Calu3 (cell line): ENCODE results near the gene LMAN2. TPM values are rescaled to one million over a fixed set of nuclear protein-coding genes. Genes with fewer than 3 reads are reported as not detected.
A peak's percentile ranks its signal among the peaks of the same experiment; 100 is the strongest.

Source experiments
- BruUV-seq: library from RNA; stranded (reverse); fragments of 400-500 nt; replicated peaks from 2 replicates; lab custom pipeline; 2021; lab: Mats Ljungman, UMichigan
- CTCF ChIA-PET: fragments of 300-600 bp; sonication (Branson Sonifier 250); formaldehyde crosslinking; loops from one replicate; lab custom pipeline; 2022; ENCODE audit warnings: antibody characterized with exemption; lab: Charles Lee
- DNase-seq: peaks from one replicate; pipeline ENCODE4 v3.0.0; 2022
- H3K27ac Mint-ChIP-seq: one replicate; pipeline ENCODE4 v1.8.0; 2022; ENCODE audit warnings: mixed read lengths; ENCODE audit not compliant: unreplicated experiment
- H3K27me3 Mint-ChIP-seq: one replicate; pipeline ENCODE4 v1.8.0; 2022; ENCODE audit warnings: mixed read lengths; ENCODE audit not compliant: unreplicated experiment
- H3K36me3 Mint-ChIP-seq: one replicate; pipeline ENCODE4 v1.8.0; 2022; ENCODE audit warnings: mild to moderate bottlenecking, moderate library complexity, mixed read lengths; ENCODE audit not compliant: insufficient read depth, unreplicated experiment
- H3K4me1 Mint-ChIP-seq: one replicate; pipeline ENCODE4 v1.8.0; 2022; ENCODE audit warnings: mild to moderate bottlenecking, low read depth, mixed read lengths; ENCODE audit not compliant: unreplicated experiment
- H3K4me3 Mint-ChIP-seq: one replicate; pipeline ENCODE4 v1.8.0; 2022; ENCODE audit warnings: mild to moderate bottlenecking, low read depth, moderate library complexity, mixed read lengths; ENCODE audit not compliant: unreplicated experiment
- H3K9me3 Mint-ChIP-seq: one replicate; pipeline ENCODE4 v1.8.0; 2022; ENCODE audit warnings: low read depth, mixed read lengths; ENCODE audit not compliant: unreplicated experiment
- CTCF ChIP-seq: fragments of 200-600 bp; IDR thresholded peaks from one replicate; pipeline ENCODE4 v1.8.0; 2022; ENCODE audit warnings: antibody characterized with exemption; ENCODE audit not compliant: unreplicated experiment
- intact Hi-C: fragments of 100-400 bp; cut with micrococcal nuclease; formaldehyde crosslinking; loops from one replicate; pipeline ENCODE4 v1.10.0; 2022; ENCODE audit not compliant: unreplicated experiment
- total RNA-seq: library from RNA; stranded (reverse); gene quantifications from 2 replicates; pipeline ENCODE4 v1.2.3, GENCODE V29; 2022

Gene LMAN2
- total RNA-seq, 1 experiment from 2014 or later = 278 TPM

DNA sequence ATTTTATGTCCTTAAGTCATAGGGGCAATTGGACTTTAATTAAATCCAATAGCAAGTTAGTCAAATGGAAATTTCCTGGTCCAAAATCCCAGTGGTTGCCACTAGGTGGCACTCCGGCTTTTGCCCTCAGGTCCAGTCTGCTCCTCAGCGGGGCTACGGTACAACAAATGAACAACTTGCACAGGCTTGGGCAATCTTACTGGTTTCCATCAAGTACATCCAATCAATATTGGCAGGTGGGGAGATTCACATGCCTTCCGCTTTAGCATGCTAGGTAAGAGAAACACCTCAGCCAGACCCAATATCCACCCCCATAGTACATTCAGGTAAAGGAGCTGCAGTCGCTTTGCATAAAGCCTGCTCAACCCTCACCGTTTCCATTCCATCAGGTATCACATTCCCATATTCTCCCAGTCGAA is 33.5 kb downstream of the LMAN2 start:
- TF ChIP-seq CTCF = peak; percentile 86
- Mint-ChIP-seq H3K9me3 (no peaks in the 10 kb centered on the region), H3K4me1 (peaks cover 39% of the 10 kb centered on the region), H3K36me3 (peaks cover 28% of the 10 kb centered on the region), H3K4me3 (no peak overlapping the region), H3K27me3 (no peaks in the 10 kb centered on the region), H3K27ac (peak overlapping the region; percentile 65)
- intact Hi-C loops = loop anchor here (1.0 to 5.0 kb wide), 3 partner anchors 34 to 73 kb away; partner anchors contain the start of gene LMAN2
- CTCF ChIA-PET = interaction anchor here (0.6 to 3.0 kb wide), 8 partner anchors 8 to 137 kb away, joined by 3 to 18 read pairs (median 4); no protein-coding TSS in a partner anchor
- BruUV-seq = no TSS peak
- DNase-seq = peak; percentile 89

DNA sequence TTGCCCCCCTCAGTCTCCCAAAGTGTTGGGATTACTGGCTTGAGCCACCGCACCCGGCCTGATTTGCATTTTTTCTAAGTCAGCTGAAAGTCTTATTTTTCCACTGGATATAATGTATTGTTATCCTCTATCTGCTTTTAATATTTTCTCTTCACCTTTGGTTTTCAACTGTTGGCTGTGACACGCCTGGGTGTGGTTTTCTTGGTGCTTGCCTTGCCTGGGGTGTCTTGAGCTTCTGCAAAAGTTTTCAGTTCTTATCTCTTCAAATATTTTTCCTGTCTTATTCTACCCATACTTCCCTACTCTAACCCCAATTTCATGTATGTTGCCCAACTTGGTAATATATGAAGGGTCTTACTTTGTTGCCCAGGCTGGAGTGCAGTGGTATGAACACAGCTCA is 35.5 kb downstream of the LMAN2 start:
- no peak for TF ChIP-seq CTCF
- H3K4me3 Mint-ChIP-seq = no peak overlapping the region
- no peak overlapping the region for H3K27ac Mint-ChIP-seq
- CTCF ChIA-PET = interaction anchor here (0.6 to 3.0 kb wide), 6 partner anchors 49 to 139 kb away, joined by 3 to 18 read pairs (median 4); no protein-coding TSS in a partner anchor
- BruUV-seq = no TSS peak
- H3K27me3 Mint-ChIP-seq = no peaks in the 10 kb centered on the region
- peaks cover 36% of the 10 kb centered on the region for H3K4me1 Mint-ChIP-seq
- intact Hi-C loops = loop anchor here (5.0 kb wide), 1 partner anchor 36 kb away; the partner anchor contains the start of gene LMAN2
- no peaks in the 10 kb centered on the region for H3K9me3 Mint-ChIP-seq
- DNase-seq = no peak
- peaks cover 40% of the 10 kb centered on the region for H3K36me3 Mint-ChIP-seq

DNA sequence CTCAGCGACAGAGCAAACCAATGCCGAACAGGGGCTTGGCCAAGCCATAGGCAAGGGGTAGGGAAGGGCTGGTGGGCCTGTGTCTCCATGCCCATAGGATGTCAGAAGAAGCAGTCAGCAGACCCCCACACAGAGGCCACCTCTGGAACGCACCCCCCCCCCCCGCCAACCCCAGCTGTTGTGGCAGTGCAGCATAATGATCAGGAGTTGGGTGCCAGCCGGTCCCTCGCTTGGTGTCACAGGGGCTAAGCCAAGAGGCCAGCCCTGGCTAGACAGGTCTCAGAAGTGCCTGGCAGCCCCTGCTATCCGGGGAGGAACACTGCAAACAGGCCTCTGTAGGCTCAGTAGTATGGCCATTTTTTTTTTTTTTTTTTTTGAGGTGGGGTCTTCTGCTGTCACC is 36.1 kb downstream of the LMAN2 start:
- no TSS peak for BruUV-seq
- CTCF ChIA-PET = interaction anchor here (0.6 to 0.7 kb wide), 2 partner anchors 67 to 110 kb away, joined by 3 to 4 read pairs; no protein-coding TSS in a partner anchor
- H3K27ac Mint-ChIP-seq = no peak overlapping the region
- H3K27me3 Mint-ChIP-seq = no peaks in the 10 kb centered on the region
- H3K4me1 Mint-ChIP-seq = peaks cover 42% of the 10 kb centered on the region
- H3K9me3 Mint-ChIP-seq = no peaks in the 10 kb centered on the region
- intact Hi-C loops = loop anchor here (5.0 kb wide), 1 partner anchor 37 kb away; the partner anchor contains the start of gene LMAN2
- no peak overlapping the region for H3K4me3 Mint-ChIP-seq
- no peak for TF ChIP-seq CTCF
- DNase-seq = no peak
- peaks cover 45% of the 10 kb centered on the region for H3K36me3 Mint-ChIP-seq

DNA sequence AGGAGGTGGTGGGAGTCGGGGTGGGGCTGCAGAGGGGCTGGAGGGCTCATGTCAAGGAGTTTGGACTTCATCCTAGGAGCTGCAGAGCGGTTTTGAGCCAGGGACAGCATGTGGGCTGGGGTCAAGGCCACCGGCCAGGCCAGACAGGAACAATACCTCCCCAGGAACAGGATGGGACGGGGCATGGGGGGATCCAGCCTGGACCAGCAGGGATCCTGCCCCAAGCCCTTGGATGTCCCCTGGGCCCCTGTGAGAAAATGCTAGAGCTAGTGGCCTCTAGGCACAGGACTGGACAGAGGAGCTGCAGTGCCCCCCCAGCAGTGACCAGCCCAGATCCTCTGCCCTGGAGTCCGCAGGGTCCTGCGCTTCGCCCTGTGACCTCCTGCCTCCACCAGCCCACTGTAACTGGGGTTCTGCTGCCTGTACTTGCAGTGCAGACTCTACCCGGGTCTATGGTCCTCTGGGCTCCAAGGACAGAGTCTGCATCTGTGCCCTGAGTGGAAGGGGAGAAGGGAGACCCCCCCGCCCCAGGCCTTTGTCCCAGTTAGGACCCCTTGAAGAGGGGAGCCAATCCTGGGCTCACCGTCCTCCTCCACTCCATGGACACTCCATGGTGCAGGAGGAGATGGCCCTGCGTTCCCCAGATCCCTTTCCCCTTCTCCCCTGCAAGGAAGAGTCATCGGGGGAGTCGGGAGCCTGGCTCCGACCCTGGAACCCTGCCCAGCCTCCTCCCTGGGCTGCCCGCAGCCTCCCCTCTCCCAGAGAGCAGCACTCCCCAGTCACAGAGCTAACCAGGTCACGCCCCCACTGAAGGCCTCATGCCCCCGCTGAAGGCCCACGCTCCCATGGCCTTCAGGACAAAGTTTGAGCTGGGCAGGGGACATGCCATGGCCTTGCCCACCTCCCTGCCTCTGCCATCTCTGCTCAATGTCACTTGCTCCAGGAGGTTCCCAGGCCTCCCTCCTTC is 36.8 kb downstream of the LMAN2 start:
- BruUV-seq = no TSS peak
- Mint-ChIP-seq H3K27me3 (no peaks in the 10 kb centered on the region), H3K9me3 (no peaks in the 10 kb centered on the region), H3K4me3 (no peak overlapping the region), H3K36me3 (peaks cover 51% of the 10 kb centered on the region), H3K4me1 (peaks cover 46% of the 10 kb centered on the region), H3K27ac (no peak overlapping the region)
- no peak for TF ChIP-seq CTCF
- CTCF ChIA-PET = no interaction called here
- DNase-seq = no peak
- intact Hi-C loops = loop anchor here (5.0 kb wide), 2 partner anchors 38 to 138 kb away; partner anchors contain the start of gene LMAN2
